ENCODE measurements around the gene UGT1A5. TPM values are rescaled to one million over a fixed set of nuclear protein-coding genes. Genes with fewer than 3 reads are reported as not detected.

Gene UGT1A5
- total and polyA plus RNA-seq, 2 of the 8 experiments (the other 6 are each of a cell fraction or from before 2014, with no cell fraction given), result not detected

- peaks cover 0 to 5% (median 4%) of the 10 kb centered on the region in 4 experiments; a peak in 2 of 7 replicates for H3K4me1 ChIP-seq (replicated peaks in 1 of 4; ENCODE audit: control insufficient read depth in 3 of 4, insufficient read depth in 4 of 4, low read length in 3 of 4)
- no peak overlapping the region for H3K27ac ChIP-seq (ENCODE audit: low read depth, low read length)
- no peak overlapping the region for H2BK15ac ChIP-seq (ENCODE audit: low read length)
- H3K14ac ChIP-seq (ENCODE audit: insufficient read length), result no peak overlapping the region
- no peaks in the 10 kb centered on the region for H3K79me1 ChIP-seq (ENCODE audit: low read depth, low read length)
- no peak overlapping the region for H2BK12ac ChIP-seq (ENCODE audit: low read depth, low read length)
- no peak overlapping the region for H3K9ac ChIP-seq (replicated peaks in 1 of 4; ENCODE audit: extremely low read depth in 1 of 4, low read depth in 3 of 4, low read length in 3 of 4)
- no peak overlapping the region for H3K4ac ChIP-seq (replicated peaks; ENCODE audit: insufficient read length, low read depth, low read length)
- no peaks in the 10 kb centered on the region for H4K20me1 ChIP-seq (replicated peaks in 1 of 2; ENCODE audit: control insufficient read depth in 1 of 2, insufficient read depth in 2 of 2, low read length in 2 of 2)
- no peak overlapping the region for H4K91ac ChIP-seq (replicated peaks; ENCODE audit: insufficient read length, low read length)
- FAIRE-seq (no peak), DNase-seq (ENCODE audit: low read depth in 1 of 2, low spot score in 2 of 2) (no peak)
- H3K4me2 ChIP-seq (ENCODE audit: insufficient read depth in 1 of 2, low read depth in 2 of 2, low read length in 2 of 2), result no peak overlapping the region
- H3K56ac ChIP-seq (replicated peaks; ENCODE audit: insufficient read length, low read depth, low read length), result no peak overlapping the region
- peaks cover 0 to 2% of the 10 kb centered on the region in 2 experiments; a peak in 1 of 4 replicates for H3K9me3 ChIP-seq (ENCODE audit: insufficient read depth in 2 of 2, low read depth in 1 of 2, low read length in 1 of 2)
- ChIA-PET CTCF (ENCODE audit: partially characterized antibody) (no interaction called here), POLR2A (ENCODE audit: partially characterized antibody) (no interaction called here)
- no peak overlapping the region for H2BK20ac ChIP-seq (ENCODE audit: low read length)
- H4K8ac ChIP-seq (ENCODE audit: extremely low read depth, insufficient read depth, low read length), result no peak overlapping the region
- H4K5ac ChIP-seq (ENCODE audit: insufficient read length, low read depth, low read length), result no peak overlapping the region
- no peaks in the 10 kb centered on the region for H3K79me2 ChIP-seq (ENCODE audit: control insufficient read depth in 1 of 2, insufficient read depth in 2 of 2, low read length in 2 of 2)
- no peak overlapping the region for H3K23ac ChIP-seq (ENCODE audit: insufficient read length)
- H2AFZ ChIP-seq (ENCODE audit: low read length), result 0 out of 2 replicates have a peak overlapping the region, but pooled peaks have one; percentile 16
- no peaks in the 10 kb centered on the region for H3K27me3 ChIP-seq (replicated peaks in 1 of 4; ENCODE audit: control insufficient read depth in 3 of 4, extremely low read depth in 1 of 4, insufficient read depth in 3 of 4, low read length in 3 of 4)
- H3K36me3 ChIP-seq (ENCODE audit: control insufficient read depth in 2 of 4, insufficient read depth in 4 of 4, low read length in 3 of 4), result no peaks in the 10 kb centered on the region
- 93% methylated on average over 6 of the region's 6 CpGs; no CpG with 5 or more reads in 1 of the 2 experiments for WGBS, 2 experiments (ENCODE audit: extremely low coverage in 1 of 2, insufficient coverage in 1 of 2, insufficient read length in 1 of 2, insufficient replicate concordance in 2 of 2, low coverage in 1 of 2, low lambda C conversion rate in 2 of 2, missing lambda C conversion rate in 1 of 2)
- H2BK120ac ChIP-seq (replicated peaks; ENCODE audit: low read depth, low read length), result no peak overlapping the region
- H3K4me3 ChIP-seq (ENCODE audit: extremely low read depth in 1 of 4, insufficient read depth in 2 of 4, low read depth in 3 of 4, low read length in 4 of 4), result no peak overlapping the region
- H2BK5ac ChIP-seq (ENCODE audit: low read depth, low read length), result no peak overlapping the region
- H2AK5ac ChIP-seq (ENCODE audit: low read depth, low read length), result no peak overlapping the region
- H3K18ac ChIP-seq (ENCODE audit: extremely low read depth, low read length), result no peak overlapping the region
- peaks cover 2% of the 10 kb centered on the region; the same call in 1 of the 2 replicates for H3K23me2 ChIP-seq (ENCODE audit: low read depth, low read length)
- no peak for TF ChIP-seq KDM5A (IDR thresholded peaks at IDR 0.05; ENCODE audit: low read length)
- TF ChIP-seq GTF2F1 (IDR thresholded peaks at IDR 0.05; ENCODE audit: borderline replicate concordance, low read depth, low read length), result no peak
- TF ChIP-seq SP2 (IDR thresholded peaks at IDR 0.05; ENCODE audit: low read length), result no peak
- no peak for TF ChIP-seq CHD2 (IDR thresholded peaks at IDR 0.05; ENCODE audit: low read length)
- no peak for TF ChIP-seq FOSL1 (IDR thresholded peaks at IDR 0.05; ENCODE audit: insufficient read depth, low read depth, low read length)
- TF ChIP-seq CTCF (IDR thresholded peaks at IDR 0.05; ENCODE audit: control extremely low read depth in 1 of 3, insufficient read depth in 1 of 3, low read depth in 1 of 3, low read length in 3 of 3), result no peak
- TF ChIP-seq ASH2L (IDR thresholded peaks at IDR 0.05; ENCODE audit: low read length), result no peak
- no peak for TF ChIP-seq EZH2 (IDR thresholded peaks at IDR 0.05; ENCODE audit: low read depth, low read length, severe bottlenecking)
These were observed 18.7 kb upstream of the UGT1A5 start for GRCh38 chr2:233693963-233694362.

All from H1 (cell line).